HEK293T (cell line): ENCODE measurements around the gene MYO18A.

Source experiments
- BHLHE40 ChIP-seq: fragments of 450-650 bp; IDR thresholded peaks from 2 replicates; pipeline ENCODE4 v1.6.1; 2016; ENCODE audit warnings: mild to moderate bottlenecking, moderate library complexity, borderline replicate concordance
- SUZ12 ChIP-seq: fragments of 450-650 bp; IDR thresholded peaks from 2 replicates; pipeline ENCODE4 v1.6.1; 2016; ENCODE audit warnings: mild to moderate bottlenecking

DNA sequence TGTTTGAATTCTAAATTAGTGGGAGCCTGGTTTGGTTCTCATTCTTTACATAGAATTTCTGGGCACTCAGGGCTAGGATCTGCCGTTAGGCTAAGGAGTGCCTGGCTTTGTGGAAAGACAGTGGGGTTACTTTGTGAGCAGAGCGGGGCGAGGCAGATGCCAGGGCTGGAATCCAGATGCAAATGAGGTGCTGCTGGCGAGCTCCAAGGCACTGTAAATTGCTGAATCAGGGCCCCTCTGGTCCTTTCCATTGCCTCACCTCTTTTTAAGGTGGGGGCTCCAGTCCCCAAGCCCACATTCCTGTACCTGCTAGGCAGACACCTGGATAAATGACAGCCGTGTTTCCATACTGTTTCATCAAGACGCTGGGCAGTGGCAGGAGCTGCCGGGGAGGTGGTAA lies 103.5 kb downstream of the MYO18A start:
- TF ChIP-seq SUZ12 (no peak), BHLHE40 (no peak)
